A549 (cell line): ENCODE data around the gene NALCN.

Experiments used
- RARB ChIP-seq: fragments of 250-450 bp; sonication (Bioruptor Pico); IDR thresholded peaks from 2 replicates; pipeline ENCODE4 v1.8.0; 2021; ENCODE audit warnings: mild to moderate bottlenecking, moderate library complexity
- TF ChIP-seq, protein P1 (sequence below): IDR thresholded peaks from 2 replicates; pipeline ENCODE4 v1.6.1; 2012
- TF ChIP-seq, protein P2 (sequence below): fragments of >200 bp; sonication (Bioruptor Twin); formaldehyde crosslinking; IDR thresholded peaks from 3 replicates; pipeline ENCODE4 v1.5.1; 2016

DNA sequence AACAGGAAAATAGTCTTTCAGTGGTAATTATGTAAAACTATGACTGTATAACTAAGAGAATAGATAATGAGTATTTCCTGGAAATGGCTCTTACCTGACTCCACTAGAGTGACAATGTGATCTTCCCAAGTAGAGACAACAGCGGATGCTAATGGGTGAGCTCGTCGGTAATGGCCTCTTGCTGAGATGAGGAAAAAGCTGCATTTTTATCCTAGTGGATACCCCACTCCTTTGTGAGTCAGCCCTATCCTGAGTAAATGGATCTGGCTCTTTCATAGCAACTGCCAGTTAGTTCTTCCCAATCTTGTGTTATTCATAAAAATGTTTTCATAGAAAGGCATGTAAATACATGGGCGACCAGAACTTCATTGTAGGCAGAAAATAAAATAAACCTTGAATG lies 299.5 kb downstream of the NALCN start:
- TF ChIP-seq, protein P1, sequence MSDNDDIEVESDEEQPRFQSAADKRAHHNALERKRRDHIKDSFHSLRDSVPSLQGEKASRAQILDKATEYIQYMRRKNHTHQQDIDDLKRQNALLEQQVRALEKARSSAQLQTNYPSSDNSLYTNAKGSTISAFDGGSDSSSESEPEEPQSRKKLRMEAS = no peak
- TF ChIP-seq, protein P2, sequence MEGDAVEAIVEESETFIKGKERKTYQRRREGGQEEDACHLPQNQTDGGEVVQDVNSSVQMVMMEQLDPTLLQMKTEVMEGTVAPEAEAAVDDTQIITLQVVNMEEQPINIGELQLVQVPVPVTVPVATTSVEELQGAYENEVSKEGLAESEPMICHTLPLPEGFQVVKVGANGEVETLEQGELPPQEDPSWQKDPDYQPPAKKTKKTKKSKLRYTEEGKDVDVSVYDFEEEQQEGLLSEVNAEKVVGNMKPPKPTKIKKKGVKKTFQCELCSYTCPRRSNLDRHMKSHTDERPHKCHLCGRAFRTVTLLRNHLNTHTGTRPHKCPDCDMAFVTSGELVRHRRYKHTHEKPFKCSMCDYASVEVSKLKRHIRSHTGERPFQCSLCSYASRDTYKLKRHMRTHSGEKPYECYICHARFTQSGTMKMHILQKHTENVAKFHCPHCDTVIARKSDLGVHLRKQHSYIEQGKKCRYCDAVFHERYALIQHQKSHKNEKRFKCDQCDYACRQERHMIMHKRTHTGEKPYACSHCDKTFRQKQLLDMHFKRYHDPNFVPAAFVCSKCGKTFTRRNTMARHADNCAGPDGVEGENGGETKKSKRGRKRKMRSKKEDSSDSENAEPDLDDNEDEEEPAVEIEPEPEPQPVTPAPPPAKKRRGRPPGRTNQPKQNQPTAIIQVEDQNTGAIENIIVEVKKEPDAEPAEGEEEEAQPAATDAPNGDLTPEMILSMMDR = no peak
- no peak for TF ChIP-seq RARB (CRISPR knock-in tag)
